Sigmoid colon (tissue), 7 donors: Measurements from ENCODE around the gene EHD1. TPM values are rescaled to one million over a fixed set of nuclear protein-coding genes. Genes with fewer than 3 reads are reported as not detected.
A peak's percentile ranks its signal among the peaks of the same experiment; 100 is the strongest.

Experiments
- DNase-seq: peaks from one replicate; pipeline ENCODE4 v3.0.0-alpha.2; 2019
- H3K27ac ChIP-seq, 4 donors: fragments of 200-600 bp; sonication (generic); one replicate each; pipeline ENCODE4 v1.5.1; 2016 to 2019; ENCODE audit warnings: mild to moderate bottlenecking in 1 of 4
- H3K27me3 ChIP-seq, 3 donors: fragments of 200-600 bp; sonication (generic); one replicate each; pipeline ENCODE4 v1.5.1; 2019; ENCODE audit warnings: mild to moderate bottlenecking in 1 of 3
- H3K36me3 ChIP-seq, 4 donors: fragments of 200-600 bp; sonication (generic); one replicate each; pipeline ENCODE4 v1.5.1; 2016 to 2019
- H3K4me1 ChIP-seq, 4 donors: fragments of 200-600 bp; sonication (generic); one replicate each; pipeline ENCODE4 v1.5.1; 2017 to 2019
- H3K4me3 ChIP-seq, 4 donors: fragments of 200-600 bp; sonication (generic); one replicate each; pipeline ENCODE4 v1.5.1; 2017 to 2019; ENCODE audit warnings: mild to moderate bottlenecking in 2 of 4, moderate library complexity in 1 of 4
- H3K9me3 ChIP-seq, 4 donors: fragments of 200-600 bp in 3 of 4; sonication (generic) in 3 of 4; one replicate each; pipeline versions ENCODE4 v1.5.1 to v1.6.1; 2013 to 2019
- EP300 ChIP-seq, 4 donors: sonication (generic); formaldehyde crosslinking; IDR thresholded peaks; one replicate each; pipeline ENCODE4 v1.6.1; 2017; ENCODE audit warnings: antibody characterized with exemption in 4 of 4
- POLR2A ChIP-seq, 2 donors: fragments of 450-650 bp; IDR thresholded peaks; one replicate each; pipeline ENCODE4 v1.6.1; 2016; ENCODE audit warnings: antibody characterized with exemption in 2 of 2, mild to moderate bottlenecking in 2 of 2, moderate library complexity in 2 of 2
- POLR2AphosphoS5 ChIP-seq, 4 donors: sonication (generic); formaldehyde crosslinking; IDR thresholded peaks; one replicate each; pipeline ENCODE4 v1.6.1; 2017; ENCODE audit warnings: antibody characterized with exemption in 4 of 4
- WGBS, 2 donors: extraction: QIAGEN DNeasy Blood & Tissue Kit; methylation state at CpG; one replicate each; pipeline ENCODE4 v1.1.7; 2013; 5-methylcytosine and 5-hydroxymethylcytosine counted together
- intact Hi-C: fragments of 100-400 bp; cut with DNase I; formaldehyde crosslinking; loops from one replicate; pipeline ENCODE4 v1.15.1; 2023
- polyA plus RNA-seq, 3 donors: library from polyadenylated mRNA; stranded (reverse); fragments of 200-250 nt; gene quantifications; one replicate each; pipeline ENCODE4 v1.2.3, GENCODE V29; 2013
- total RNA-seq, 4 donors: library from RNA; depleted of rRNA; stranded (reverse); fragments of >200 nt; gene quantifications; one replicate each; pipeline ENCODE4 v1.1.0, GENCODE V29; 2016
- TF ChIP-seq, protein P1 (sequence below), 4 experiments: fragments of 450-650 bp in 3 of 4; fragments of 200-600 bp in 1 of 4; IDR thresholded peaks; one replicate each; pipeline ENCODE4 v1.5.1; 2016 to 2019; ENCODE audit warnings: antibody characterized with exemption in 4 of 4, mild to moderate bottlenecking in 3 of 4, moderate library complexity in 2 of 4
- donor health status: healthy with polysubstance abuse.
- donor health status: Bipolar disorder and iron deficiency.
- donor health status: healthy.

The EHD1 gene
- total and polyA plus RNA-seq, 7 donors, result 27.0 to 73.1 (median 40.0) TPM

DNA sequence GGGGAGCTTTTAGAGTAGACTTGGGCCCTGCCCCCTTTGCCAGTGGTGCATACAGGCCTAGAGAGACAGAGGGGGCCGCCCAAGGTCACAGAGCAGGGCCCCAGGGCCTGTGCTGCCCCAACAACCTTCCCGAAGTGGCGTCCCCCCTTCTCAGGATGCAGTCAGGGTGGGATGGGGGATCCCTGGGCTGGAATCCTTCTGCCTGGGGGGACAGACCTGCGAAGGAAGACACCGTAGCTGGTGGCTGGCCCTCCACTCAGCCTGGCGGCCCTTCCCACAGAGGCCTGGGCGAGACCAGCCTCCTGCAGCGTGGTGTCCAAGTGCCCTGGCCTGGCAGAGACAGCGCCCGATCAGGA lies 14.4 kb upstream of the EHD1 start:
- Histone ChIP-seq H3K4me3 (peak overlapping the region in 1 of 4 donors; percentile 18), H3K27me3 (no peaks in the 10 kb centered on the region), H3K27ac (peak overlapping the region in 1 of 4 donors; percentile 45), H3K36me3 (peaks cover 0 to 24% (median 7%) of the 10 kb centered on the region in 4 donors), H3K9me3 (no peaks in the 10 kb centered on the region), H3K4me1 (peaks cover 0 to 14% (median 9%) of the 10 kb centered on the region in 4 donors)
- TF ChIP-seq POLR2A (IDR thresholded peaks at IDR 0.05) (no peak), EP300 (IDR thresholded peaks at IDR 0.05) (no peak), POLR2AphosphoS5 (IDR thresholded peaks at IDR 0.05) (no peak)
- TF ChIP-seq, protein P1, sequence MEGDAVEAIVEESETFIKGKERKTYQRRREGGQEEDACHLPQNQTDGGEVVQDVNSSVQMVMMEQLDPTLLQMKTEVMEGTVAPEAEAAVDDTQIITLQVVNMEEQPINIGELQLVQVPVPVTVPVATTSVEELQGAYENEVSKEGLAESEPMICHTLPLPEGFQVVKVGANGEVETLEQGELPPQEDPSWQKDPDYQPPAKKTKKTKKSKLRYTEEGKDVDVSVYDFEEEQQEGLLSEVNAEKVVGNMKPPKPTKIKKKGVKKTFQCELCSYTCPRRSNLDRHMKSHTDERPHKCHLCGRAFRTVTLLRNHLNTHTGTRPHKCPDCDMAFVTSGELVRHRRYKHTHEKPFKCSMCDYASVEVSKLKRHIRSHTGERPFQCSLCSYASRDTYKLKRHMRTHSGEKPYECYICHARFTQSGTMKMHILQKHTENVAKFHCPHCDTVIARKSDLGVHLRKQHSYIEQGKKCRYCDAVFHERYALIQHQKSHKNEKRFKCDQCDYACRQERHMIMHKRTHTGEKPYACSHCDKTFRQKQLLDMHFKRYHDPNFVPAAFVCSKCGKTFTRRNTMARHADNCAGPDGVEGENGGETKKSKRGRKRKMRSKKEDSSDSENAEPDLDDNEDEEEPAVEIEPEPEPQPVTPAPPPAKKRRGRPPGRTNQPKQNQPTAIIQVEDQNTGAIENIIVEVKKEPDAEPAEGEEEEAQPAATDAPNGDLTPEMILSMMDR (IDR thresholded peaks at IDR 0.05), result no peak
- no peak for DNase-seq
- 19 to 67% methylated on average over 10 of the region's 10 CpGs for WGBS, 2 donors
- intact Hi-C loops, result no loop called here

DNA sequence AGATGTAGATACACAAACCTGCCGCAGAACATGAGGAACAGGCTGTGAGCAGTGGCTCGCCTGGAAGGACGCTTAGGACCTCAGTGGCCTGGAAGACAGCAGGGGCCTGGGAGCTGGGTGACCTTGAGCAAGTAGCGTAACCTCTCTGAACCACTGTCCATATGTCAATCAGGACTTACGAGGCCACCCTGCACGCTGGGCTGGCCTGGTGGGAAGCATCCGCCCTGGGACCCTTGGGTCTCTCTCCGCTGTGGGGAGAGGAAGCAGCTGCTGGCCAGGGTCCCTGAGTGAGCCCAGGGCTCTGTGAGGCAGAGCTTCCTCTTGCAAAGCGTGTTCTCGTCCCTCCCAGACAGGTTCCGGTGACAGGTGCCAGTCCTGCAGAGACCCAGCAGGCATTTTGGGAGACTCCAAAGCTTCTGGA lies 14.0 kb upstream of the EHD1 start:
- Histone ChIP-seq H3K27ac (peak overlapping the region in 1 of 4 donors; percentile 45), H3K4me1 (peaks cover 0 to 18% (median 13%) of the 10 kb centered on the region in 4 donors), H3K36me3 (peaks cover 0 to 20% (median 4%) of the 10 kb centered on the region in 4 donors), H3K9me3 (no peaks in the 10 kb centered on the region), H3K27me3 (no peaks in the 10 kb centered on the region), H3K4me3 (peak overlapping the region in 1 of 4 donors; percentile 18)
- DNase-seq, result no peak
- 16 to 54% methylated on average over 11 of the region's 11 CpGs for WGBS, 2 donors
- TF ChIP-seq, protein P1 (IDR thresholded peaks at IDR 0.05), result no peak
- peak in 1 of 4 donors; percentile 15 for TF ChIP-seq POLR2AphosphoS5 (IDR thresholded peaks at IDR 0.05)
- TF ChIP-seq EP300 (IDR thresholded peaks at IDR 0.05), result no peak
- TF ChIP-seq POLR2A (IDR thresholded peaks at IDR 0.05), result no peak
- intact Hi-C loops, result no loop called here

DNA sequence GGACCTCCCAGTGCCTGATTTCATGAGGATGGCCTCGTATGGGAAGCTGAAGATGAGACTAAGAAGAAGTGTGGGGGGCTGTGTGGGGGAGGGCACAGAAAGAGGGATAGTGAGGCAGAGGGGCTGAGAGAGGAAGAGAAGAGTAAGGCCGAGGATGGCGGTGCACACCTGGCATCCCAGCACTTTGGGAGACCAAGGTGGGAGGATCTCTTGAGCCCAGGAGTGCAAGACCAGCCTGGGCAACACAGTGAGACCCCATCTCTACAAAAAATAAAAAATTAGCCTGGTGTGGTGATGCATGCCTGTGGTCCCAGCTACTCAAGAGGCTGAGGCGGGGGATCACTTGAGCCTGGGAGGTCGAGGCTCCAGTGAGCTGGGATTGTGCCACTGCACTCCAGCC lies 13.5 kb upstream of the EHD1 start:
- intact Hi-C loops, result no loop called here
- H3K27me3 ChIP-seq, result no peaks in the 10 kb centered on the region
- peak overlapping the region in 1 of 4 donors; percentile 45 for H3K27ac ChIP-seq
- H3K9me3 ChIP-seq, result no peaks in the 10 kb centered on the region
- H3K4me1 ChIP-seq, result peaks cover 0 to 19% (median 15%) of the 10 kb centered on the region in 4 donors
- TF ChIP-seq EP300 (IDR thresholded peaks at IDR 0.05), result no peak
- TF ChIP-seq POLR2AphosphoS5 (IDR thresholded peaks at IDR 0.05), result no peak
- TF ChIP-seq POLR2A (IDR thresholded peaks at IDR 0.05), result no peak
- H3K36me3 ChIP-seq, result peaks cover 0 to 15% (median 2%) of the 10 kb centered on the region in 4 donors
- 13 to 65% methylated on average over 5 of the region's 5 CpGs for WGBS, 2 donors
- no peak for DNase-seq
- no peak overlapping the region for H3K4me3 ChIP-seq

DNA sequence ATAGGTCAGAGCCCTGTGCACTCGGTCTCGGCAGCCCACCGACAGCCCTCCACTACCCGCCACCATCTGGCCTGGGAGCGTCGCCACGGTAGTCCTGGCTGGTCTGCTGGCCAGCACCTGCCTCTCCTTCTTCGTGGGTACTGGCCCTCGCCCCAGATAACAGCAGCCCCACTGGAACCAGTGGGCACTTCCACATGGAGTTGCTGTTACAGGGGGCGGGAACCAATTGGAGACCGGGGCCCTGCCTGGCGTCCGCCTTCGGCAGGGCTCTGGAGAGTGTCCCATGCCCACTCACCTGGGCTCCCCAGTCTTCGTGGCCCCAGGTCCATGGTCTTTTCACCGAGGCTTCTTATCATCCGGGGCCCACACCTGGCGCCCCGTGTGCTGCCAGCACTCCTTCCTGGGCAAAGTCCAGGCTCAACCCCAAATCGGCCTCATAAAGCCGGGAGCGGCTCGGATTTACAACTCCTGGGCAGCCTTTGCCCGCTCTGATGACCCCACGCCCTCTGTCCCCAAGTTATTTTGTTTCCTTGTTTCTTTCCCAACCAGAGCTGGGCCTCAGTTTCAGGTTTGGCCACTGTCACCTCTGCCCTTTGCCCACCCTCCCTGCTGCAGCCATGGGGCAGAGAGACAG lies 12.9 kb upstream of the EHD1 start:
- intact Hi-C loops, result no loop called here
- H3K4me3 ChIP-seq, result peak overlapping the region in 1 of 4 donors; percentile 12

DNA sequence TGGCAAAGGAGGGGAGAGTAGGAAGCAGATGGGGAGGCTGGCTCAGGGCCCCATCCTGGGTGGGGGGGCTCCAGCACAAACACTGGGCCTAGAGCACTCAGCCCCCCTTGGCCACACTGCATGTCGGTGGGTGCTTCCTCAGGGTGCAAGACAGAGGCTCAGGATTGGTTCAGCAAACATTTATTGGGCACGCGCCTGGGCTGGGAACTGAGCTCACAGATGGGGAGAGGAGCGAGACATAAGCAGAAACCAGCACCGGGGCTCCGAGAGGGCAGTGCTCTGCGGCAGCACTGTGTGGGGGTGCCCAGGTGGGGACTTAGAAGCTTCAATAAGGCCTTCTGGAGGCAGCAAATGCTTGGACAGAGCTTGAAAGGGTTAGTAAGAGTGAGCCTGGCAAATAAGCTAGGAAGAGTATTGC lies 12.1 kb upstream of the EHD1 start:
- peaks cover 0 to 19% (median 15%) of the 10 kb centered on the region in 4 donors for H3K4me1 ChIP-seq
- H3K27me3 ChIP-seq, result no peaks in the 10 kb centered on the region
- H3K4me3 ChIP-seq, result peak overlapping the region in 1 of 4 donors; percentile 12
- DNase-seq, result no peak
- H3K36me3 ChIP-seq, result peaks cover 0 to 5% (median 0%) of the 10 kb centered on the region in 4 donors
- no peaks in the 10 kb centered on the region for H3K9me3 ChIP-seq
- H3K27ac ChIP-seq, result no peak overlapping the region
- intact Hi-C loops, result no loop called here
- 17 to 65% methylated on average over 7 of the region's 7 CpGs for WGBS, 2 donors
- no peak for TF ChIP-seq EP300 (IDR thresholded peaks at IDR 0.05)
- TF ChIP-seq, protein P1 (IDR thresholded peaks at IDR 0.05), result no peak
- TF ChIP-seq POLR2A (IDR thresholded peaks at IDR 0.05), result no peak
- TF ChIP-seq POLR2AphosphoS5 (IDR thresholded peaks at IDR 0.05), result no peak

More for the DNA sequence above, 12.9 kb upstream of the EHD1 start:
- H3K4me1 ChIP-seq, result peaks cover 0 to 19% (median 15%) of the 10 kb centered on the region in 4 donors
- H3K36me3 ChIP-seq, result peaks cover 0 to 11% (median under 1%) of the 10 kb centered on the region in 4 donors
- WGBS, 2 donors, result 20 to 74% methylated on average over 25 of the region's 25 CpGs
- no peaks in the 10 kb centered on the region for H3K9me3 ChIP-seq
- H3K27me3 ChIP-seq, result no peaks in the 10 kb centered on the region
- DNase-seq, result no peak
- H3K27ac ChIP-seq, result peak overlapping the region in 1 of 4 donors; percentile 45
- TF ChIP-seq POLR2A (IDR thresholded peaks at IDR 0.05) (peak in 1 of 2 donors; percentile 14), POLR2AphosphoS5 (IDR thresholded peaks at IDR 0.05) (no peak), EP300 (IDR thresholded peaks at IDR 0.05) (no peak)
- TF ChIP-seq, protein P1 (IDR thresholded peaks at IDR 0.05), result no peak
